CD4-positive, alpha-beta T cell treated with Interleukin-15 for 1 hour (primary cell): ENCODE data around the gene ETNPPL.

Source experiments
- DNase-seq: peaks from one replicate; pipeline ENCODE4 v3.0.0-alpha.2; 2020

Gene ETNPPL

DNA sequence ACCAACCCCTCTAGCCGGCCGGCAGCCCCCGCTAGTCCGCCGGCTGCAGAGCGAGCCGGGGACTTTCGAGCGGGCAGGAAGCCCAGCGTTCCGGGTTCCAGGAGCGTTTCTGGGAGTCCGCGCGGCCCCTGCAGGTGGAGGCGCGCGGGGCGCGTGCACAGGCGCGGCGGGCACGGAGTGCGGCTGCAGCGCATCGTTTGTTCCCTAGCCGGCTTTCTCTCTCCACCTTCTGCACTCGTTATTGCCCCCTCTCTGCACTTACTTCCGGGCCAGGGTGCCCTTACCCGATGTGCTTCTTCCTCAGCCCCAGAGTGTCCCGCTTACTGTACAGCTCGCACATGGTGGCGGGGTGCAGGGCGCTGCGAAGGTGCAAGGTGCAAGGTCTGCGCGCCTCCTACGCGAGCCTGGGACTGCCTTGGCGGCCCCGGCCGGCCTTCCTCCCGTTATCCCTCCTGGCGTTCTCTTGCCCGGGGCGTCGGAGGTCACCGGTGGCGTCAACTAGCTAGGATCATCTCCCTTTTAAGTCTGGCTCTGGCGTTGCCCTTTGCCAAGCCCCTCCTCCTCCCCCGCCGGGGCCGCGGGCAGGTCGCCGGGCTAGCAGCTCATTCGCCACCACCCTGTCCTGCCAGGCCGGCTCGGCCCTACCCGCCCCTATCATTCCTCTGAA, at the start of gene ETNPPL:
Gene ETNPPL, minus strand, starts transcription at position 495 of the 667 bp plus-strand sequence. Its CDS starts 155 bp downstream, at position 340.
- no peak for DNase-seq

DNA sequence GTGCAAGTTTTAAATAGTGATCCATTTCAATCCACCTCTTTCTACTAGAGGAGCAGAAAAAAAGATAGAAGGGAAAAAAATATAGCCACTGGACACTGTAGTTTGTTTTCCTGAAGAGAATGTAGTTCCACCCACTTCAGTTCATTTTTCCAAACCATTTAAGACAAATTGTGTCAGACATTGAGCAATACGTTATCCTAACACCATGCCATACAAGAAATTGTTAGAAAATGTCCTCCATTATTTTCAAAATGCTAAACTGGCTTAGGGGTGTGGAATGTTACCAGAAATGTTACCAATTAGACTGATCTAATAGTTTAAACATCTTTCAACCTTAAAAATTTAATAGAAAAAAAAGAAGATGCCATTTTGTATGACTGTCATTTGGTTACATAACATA, 48.6 kb upstream of the ETNPPL start:
- no peak for DNase-seq

DNA sequence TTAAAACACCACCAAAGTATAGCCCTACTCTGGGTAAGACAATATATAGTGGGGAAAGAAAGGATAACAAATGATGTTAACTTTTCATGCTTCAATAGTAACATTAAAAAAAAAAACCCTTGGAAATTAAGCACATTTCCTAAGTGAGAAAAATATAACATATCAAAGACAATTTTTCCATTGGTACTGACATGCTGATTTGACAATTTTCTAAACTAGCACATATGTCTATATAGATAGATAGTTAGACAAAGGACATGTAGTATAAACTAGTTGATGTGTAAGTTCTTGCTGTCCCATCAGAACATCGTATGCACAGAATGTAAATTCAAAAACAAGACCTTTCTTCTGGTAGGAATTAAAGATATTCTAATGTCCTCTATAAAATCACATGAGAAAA, 47.2 kb upstream of the ETNPPL start:
- no peak for DNase-seq

DNA sequence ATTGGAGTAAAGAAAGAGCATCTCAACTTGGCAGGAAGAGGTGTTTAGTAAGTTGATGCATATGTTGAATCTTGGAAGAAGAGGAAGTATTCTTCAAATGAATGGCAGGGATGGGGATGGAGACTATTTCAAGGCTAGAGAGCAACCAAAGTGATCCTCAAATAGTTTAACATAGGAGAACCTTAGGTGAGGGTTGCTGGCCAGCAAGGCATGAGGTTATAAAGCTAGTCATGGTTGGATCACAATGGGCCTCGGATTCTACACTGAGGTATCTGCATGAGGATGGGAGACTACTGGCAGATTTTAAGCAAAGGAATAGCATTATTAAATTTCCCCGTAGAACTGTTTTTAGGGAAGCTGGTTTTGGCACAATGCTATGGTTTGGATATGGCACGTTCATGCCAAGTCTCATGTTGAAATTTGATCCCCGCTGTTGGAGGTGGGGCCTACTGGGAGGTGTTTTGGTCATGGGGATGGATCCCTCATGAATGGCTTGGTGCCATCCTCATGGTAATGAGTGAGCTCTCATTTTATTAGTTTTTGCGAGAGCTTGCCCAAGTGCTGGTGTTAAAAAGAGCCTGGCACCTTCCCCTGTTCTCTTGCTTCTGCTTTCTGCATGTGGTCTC, 41.9 kb upstream of the ETNPPL start:
- no peak for DNase-seq

DNA sequence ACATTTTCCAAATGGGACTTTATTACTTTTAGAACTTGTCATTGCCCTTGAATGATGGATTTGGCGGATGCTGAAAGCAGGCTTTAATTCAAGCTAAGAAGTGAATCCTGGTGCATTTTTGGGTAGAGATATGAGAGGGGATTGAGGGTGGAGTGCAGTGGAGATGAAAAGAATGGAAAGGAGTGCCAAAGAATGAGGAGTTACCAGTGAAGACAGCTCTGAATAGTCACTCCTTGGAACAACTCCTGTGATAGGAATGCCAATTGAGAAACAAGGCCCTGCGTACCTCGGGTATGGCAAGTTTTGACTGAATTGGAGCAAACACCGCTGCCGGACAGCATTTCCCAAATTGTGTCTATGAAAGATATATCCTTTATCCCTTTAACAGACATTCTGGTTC, 36.5 kb upstream of the ETNPPL start:
- DNase-seq: no peak

DNA sequence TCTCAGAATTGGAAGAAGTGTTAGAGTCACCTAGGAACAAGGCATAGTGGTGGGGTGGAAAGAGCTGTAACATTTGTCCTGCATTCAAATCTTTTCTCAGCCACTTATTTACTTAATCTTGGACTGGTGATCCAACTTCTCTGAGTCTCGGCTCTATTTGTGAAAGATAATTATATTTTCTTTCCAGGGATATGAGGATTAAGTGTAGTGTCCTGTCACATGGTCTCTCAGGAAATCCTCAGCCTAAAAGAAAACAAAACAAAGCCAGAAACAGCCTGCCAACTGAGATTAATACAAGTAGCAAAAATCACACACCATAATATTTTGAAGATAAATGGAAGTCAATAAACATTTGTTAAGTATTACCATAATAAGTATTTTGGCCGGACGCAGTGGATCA, 33.3 kb upstream of the ETNPPL start:
- no peak for DNase-seq

DNA sequence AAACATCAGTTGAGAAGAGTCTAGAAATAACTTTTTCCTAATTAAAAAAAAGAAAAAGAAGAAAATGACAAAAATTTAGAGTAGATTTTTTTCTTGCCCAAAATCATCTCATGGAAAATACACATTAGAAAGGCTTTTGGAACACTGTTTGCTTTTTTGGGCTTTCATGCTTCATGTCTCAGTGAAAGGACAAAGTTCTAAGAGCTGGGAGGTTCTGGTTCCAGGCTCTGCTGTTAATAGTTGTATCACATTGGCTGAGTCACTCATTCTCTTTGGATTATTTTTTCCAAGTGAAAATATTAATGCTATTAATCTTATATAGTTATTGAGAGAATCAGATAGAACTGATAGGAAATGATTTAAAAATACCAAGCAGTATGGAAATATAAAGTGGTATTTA, 32.9 kb upstream of the ETNPPL start:
- no peak for DNase-seq

DNA sequence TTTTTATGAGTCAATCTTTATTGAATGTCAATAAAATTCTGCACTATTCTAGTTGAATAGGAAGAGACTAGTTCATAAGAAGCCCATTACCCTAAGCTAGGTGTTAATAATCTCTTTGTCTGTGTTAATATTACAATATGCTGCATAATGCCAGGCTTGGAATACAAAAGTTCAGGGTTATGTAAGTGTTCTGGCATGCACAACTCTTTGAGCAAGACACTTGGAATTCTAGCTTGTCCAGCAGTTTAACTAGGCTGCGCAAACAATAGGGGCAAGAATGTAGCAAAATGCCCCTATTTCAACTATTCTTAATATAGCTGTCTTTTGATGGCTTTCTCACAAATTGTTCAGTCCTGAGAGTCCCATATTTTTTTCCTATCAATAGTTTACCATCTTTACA, 31.3 kb upstream of the ETNPPL start:
- no peak for DNase-seq

DNA sequence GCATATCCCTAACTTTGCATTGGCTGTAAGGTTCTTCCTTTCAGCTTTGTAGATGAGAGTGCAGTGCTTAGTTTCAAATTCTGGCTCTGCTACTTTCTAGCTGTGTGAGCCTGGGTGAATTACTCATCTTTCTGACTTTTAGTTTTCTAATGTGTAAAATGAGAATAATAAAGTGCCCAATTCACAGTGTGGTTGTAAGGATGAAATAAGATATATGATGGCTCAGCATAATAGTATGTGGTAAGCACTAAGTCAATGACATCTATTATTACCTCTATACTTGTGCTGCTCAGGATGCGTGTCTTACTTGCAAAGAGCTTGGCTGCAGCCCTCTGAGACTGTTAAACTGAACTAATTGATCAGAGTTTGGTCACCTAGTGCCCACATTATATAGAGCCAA, 30.6 kb upstream of the ETNPPL start:
- no peak for DNase-seq

DNA sequence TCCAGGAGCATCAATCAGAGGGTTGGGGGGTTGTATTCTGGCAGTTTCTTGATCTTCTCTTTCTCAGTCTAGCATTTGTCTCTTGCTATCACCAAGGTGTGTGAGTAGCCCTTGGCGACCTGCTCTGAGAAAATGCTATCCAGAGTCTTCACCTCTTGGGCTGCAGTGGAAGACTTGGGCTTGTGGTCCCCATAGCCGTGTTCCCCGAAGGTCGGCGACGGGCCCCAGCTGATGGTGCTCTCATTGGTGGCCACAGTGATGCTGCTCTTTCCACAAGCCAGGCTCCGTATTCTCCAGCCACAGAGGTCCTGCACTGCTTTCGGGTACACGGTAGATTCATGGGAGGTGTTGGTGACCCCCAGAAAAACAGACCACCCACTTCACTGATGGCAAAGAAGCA, 25.9 kb upstream of the ETNPPL start:
- no peak for DNase-seq

DNA sequence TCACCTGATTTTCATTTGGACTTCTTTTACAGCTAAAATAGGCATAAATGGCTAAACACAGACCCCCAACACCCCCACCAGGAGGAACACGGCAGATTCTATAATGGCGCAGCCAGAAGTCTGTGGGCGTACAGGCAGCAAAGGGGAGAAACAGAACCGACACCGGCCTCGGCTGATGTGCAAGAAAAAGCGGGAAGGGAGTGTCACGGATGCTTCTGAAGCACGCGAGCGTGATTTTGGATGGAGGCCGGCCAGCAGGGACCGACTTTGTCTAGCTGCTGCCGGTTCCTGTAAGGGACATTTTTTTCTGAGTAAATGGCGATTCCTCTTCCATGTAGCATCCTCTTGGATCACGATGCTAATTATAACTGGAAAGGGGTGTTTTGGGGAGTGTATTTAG, 24.9 kb upstream of the ETNPPL start:
- DNase-seq: no peak

DNA sequence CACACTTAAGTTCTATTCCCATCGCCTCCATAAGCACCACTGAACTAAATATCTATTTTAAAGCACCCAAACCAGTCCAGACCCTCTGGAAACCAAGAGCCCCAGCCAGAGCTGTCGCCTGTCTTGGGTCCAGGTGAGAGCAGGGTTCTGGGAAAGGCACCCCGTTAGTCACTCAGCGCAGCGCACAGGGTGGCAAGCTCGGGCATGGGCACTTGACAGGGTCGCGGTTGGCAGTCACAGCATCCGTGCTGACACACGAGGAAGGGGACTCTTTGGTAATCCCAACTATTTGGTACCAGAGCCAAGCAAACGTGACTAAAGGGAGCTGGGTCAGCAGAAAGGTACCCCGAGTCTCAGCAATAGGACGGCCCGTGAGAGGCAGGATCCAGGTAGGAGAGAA, 24.3 kb upstream of the ETNPPL start:
- no peak for DNase-seq

DNA sequence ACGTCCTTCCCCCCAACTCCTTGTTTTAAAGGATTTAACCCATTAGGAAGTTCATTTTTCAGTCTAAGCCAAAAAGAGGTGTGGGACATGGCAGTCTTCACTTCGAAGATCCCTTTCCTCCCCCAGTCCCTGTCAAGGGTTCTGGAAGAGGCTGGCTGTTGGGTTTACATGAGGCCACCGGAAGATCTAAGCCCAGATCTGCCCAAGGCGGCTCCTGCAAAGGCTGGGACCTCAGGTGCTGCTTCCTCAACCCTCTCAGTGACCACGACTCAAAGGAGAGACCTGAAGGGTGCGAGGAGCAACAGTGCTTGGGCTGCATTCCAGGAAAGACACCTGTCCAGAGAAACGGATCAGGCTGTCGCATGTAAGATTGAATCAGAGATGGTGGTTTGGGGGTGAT, 23.5 kb upstream of the ETNPPL start:
- no peak for DNase-seq

DNA sequence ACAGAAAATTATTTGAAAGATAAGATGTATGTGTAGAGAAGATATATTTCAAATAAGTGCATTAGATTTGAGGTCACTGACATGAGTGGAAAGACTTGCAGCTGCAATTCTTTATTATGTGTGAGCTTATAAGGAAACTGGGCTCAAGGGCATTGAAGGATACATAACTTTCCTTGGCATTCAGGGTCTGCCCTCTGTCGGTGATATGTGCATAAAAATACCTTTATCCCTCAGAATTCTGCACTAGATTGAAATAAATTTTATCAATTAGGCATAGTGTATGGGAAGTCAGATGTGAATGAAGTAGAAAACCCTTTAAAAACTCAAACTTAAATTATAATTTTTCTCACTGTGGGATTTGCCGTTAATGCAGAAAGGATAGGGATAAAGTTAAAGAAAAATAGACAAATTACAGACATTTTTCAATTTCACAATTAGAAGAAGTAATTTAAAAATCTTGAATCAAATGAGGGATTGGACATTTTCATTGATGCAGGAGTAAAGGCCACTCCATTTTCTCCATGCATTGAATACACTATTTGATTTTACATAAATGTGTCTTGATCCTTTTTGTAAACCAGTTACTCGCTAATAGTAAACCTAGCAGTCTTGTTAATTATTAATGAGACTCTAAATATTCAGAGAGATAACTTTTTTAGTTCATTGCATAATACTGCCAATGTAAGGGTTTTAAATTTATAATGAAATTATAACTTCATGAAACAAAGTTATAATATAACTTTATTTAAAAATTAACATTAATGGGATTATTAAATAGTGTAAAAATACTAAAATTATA, 21.0 kb upstream of the ETNPPL start:
- no peak for DNase-seq

DNA sequence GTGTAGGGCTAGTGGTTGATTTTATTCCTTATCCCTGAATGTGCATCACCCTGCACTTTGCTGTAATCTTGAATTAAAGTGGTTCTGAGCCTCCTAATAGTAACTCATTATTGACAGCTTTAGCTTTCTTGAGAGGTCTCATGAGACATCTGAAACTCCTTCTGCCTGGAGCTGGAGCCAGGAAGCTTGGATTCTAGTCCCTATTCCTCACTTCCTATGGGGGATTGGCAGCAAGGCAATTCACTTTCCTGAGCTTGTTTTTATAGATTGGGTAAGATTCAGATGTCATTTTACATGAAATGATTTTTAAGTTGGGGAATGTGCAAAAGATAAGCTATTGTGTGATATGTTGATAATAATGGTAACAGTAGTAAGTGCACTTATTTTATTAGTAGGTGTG, 17.1 kb upstream of the ETNPPL start:
- DNase-seq: no peak

DNA sequence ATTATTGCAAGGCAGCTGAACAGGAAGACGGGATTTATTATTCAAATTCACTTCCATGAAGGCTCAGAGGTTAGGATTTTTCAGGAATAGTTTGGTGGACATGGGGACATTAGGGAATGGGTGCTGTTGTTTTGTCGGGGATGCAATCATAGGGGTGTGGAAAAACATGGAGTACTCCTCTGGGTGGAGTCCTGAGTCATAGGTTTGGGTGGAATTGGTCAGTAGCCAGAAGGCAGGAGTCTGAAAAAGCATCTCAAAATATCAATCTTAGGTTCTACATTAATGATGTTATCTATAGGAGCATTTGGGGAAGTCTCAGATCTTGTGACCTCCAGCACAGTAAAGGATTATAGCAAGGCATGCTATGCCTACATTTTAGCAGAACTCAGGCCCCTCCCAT, 14.5 kb upstream of the ETNPPL start:
- DNase-seq: no peak

DNA sequence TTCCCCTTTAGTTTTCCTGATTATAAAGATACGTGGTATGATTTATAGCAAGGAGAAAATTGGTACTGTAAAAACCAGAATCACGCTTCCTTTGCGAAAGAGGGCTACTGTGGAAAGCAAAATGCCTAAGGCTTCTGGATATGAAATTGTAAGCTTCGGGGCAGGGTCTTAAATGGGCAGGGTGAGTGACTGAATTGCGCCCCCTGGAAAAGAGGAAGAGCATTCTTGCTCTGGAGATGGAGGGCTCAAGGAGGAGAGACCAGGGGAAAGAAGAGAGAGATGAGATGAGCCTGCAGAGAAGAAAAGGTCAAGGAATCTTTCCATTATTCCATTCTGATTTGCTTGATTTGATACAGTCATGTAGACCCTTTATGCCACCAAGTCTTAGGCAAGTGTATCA, 13.1 kb upstream of the ETNPPL start:
- DNase-seq: no peak

DNA sequence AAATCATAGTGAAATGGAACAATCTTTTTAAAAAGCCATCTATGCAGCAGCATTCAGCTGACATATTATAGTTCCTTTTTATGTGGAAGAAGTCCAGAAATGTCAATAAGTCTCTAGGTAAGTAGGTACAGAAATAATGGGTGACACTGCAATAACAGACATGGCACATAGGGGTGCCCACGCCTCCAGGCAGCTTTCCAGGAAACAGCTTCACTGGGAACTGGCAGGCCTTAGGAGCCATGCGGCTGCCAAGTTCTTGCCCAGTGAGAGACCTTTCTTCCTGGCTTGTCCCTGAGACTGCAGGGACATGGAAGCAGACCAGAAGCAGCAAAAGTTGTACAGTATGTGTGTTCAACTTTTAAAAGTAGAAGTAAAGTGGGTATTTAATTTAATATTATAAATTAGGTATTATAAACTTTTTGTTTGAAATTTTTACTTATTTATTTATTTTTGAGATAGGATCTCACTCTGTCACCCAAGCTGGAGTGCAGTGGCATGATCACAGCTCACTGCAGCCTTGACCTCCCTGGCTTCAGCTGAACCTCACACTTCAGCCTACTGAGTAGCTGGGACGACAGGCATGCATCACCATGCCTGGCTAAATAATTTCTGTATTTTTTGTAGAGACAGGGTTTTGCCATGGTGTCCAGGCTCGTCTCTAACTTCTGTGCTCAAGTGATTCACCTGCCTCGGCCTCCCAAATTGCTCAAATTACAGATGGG, 12.1 kb upstream of the ETNPPL start:
- no peak for DNase-seq

DNA sequence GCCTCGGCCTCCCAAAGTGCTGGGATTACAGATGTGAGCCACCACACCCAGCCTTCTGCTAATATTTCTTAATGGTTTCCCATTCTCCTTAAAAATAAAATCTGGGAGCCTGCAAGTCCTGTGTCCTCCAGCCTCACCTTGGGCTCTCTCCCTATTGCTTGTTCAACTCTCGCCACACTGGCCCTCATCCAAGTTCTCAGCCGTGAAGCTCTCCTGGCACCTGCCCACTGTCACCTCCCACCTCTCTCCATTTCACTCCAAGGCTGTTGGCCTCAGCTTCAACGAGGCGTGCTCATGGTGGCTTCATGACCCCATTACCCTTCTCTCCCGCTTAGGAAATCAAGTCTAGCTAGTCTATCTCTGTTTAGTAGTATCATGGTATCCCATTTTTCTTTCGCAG, 9.5 kb upstream of the ETNPPL start:
- no peak for DNase-seq

DNA sequence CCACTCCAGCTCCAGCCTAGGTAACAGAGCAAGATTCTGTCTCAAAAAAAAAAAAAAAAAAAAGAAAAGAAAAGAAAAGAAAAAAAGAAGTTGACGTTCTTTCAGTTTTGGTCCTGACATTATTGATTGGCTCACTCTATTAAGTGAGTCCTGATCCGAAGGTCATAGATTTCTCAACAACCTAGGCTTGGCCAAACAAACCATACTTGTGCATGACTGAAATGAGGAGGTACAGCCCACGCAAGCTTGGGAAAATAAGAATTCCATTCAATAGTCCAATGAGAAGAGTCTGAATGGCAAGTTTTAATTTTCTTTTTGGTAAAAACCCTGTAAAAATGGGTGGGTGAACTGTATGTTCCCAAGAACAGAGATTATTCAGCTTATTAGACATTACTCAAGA, 3.2 kb upstream of the ETNPPL start:
- no peak for DNase-seq

DNA sequence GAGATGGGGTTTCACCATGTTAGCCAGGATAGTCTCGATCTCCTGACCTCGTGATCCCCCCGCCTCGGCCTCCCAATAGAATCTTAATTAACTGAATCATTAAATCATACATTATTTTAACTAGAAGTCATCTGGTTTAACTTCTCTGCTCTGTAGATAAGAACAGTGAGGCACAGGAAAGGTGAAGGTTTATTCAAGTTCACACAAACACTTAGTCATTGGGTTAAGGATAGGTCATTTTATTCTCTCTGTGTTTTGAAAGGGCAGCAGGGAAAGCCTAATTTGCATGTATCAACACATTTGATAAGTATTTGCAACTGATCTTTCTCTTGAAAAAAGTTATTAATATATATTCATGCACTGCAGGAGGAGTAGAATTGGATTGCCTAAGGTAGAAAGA, 1.1 kb upstream of the ETNPPL start:
- DNase-seq: no peak

DNA sequence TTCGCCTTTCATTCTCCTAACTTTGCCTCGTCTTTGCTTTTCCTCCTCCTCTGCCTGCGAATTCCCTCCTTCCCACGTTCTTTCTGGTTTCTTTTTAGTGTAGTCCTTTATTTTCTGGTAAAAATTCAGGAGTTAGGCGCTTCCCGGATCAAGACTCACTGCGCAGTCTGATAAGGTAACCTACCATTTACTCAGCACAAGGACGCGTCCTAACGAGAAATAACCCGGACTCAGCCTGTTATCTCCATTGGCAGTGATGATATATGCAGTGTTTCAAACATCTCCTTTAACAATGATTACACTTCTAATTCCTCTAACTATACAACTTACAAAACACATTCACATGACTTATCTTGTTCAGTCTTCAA, 357 bp upstream of the ETNPPL start:
- DNase-seq: no peak

DNA sequence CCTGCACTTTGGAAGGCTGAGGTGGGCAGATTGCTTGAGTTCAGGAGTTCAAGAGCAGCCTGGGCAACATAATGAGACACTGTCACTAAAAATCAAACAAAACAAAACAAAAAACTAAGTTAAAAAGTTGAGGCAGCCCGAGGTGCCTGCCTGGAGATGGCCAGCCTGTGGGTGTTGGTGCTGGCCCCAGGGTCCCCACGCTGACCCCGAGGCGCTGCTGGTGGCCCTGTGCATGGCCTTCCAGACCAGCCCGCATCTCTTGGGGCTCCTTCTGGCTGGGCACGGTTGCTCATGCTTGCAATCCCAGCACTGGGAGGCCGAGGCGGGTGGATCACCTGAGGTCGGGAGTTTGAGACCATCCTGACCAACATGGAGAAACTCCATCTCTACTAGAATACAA, 4.4 kb downstream of the ETNPPL start:
- DNase-seq: no peak

DNA sequence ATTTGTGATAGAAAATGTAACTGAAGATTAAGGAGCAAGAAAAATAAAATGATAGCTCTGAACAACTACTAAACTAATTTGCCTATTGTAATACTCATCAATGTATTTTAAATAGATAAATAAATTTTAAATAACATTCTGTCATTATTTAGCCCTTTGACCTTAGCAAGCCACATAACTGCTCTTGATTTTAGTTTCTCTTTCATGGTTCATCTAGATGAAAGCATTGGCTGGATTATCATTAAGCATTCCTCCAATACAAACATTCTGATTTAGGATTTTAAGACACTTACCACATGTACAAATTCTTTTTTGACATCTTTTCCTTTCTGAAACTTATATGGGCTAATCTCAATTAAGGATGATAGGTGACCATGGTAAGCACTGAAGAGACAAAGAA, 8.5 kb downstream of the ETNPPL start:
- DNase-seq: no peak
